Measurements from ENCODE around the gene MCF2. TPM values are rescaled to one million over a fixed set of nuclear protein-coding genes. Genes with fewer than 3 reads are reported as not detected.

The MCF2 gene
- total RNA-seq, 4 donors from 2014 or later: 0.20 to 0.22 TPM; not detected in 2

DNA sequence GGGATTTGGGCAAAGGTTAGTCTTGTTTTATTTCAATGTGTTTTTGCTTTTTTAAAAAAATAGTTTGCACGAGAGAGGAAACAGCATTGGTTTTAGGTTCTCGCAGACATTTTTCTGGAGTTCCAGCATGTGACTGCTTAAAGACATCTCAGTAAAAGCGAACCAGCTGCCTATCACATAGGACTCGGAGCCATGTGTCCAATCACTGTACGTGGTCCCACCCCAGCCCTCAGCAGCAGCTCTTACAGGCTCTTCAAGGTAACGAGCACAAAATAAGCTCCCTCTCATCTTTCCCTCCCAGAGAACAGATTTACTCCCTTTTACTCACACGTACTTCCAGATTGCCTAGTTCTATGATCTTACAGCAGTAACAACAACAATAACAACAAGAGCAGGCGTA lies 68.7 kb downstream of the MCF2 start:
- H3K36me3 ChIP-seq: no peaks in the 10 kb centered on the region
- H3K27ac ChIP-seq: no peak overlapping the region
- TF ChIP-seq, protein P1, sequence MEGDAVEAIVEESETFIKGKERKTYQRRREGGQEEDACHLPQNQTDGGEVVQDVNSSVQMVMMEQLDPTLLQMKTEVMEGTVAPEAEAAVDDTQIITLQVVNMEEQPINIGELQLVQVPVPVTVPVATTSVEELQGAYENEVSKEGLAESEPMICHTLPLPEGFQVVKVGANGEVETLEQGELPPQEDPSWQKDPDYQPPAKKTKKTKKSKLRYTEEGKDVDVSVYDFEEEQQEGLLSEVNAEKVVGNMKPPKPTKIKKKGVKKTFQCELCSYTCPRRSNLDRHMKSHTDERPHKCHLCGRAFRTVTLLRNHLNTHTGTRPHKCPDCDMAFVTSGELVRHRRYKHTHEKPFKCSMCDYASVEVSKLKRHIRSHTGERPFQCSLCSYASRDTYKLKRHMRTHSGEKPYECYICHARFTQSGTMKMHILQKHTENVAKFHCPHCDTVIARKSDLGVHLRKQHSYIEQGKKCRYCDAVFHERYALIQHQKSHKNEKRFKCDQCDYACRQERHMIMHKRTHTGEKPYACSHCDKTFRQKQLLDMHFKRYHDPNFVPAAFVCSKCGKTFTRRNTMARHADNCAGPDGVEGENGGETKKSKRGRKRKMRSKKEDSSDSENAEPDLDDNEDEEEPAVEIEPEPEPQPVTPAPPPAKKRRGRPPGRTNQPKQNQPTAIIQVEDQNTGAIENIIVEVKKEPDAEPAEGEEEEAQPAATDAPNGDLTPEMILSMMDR (IDR thresholded peaks at IDR 0.05): no peak
- TF ChIP-seq EP300 (IDR thresholded peaks at IDR 0.05): no peak
- TF ChIP-seq POLR2A (IDR thresholded peaks at IDR 0.05): no peak
- no peak overlapping the region for H3K4me3 ChIP-seq
- no peak for DNase-seq (ENCODE audit: low spot score in 2 of 2)
- H3K27me3 ChIP-seq: peaks cover 0 to 4% of the 10 kb centered on the region in 2 donors
- no peaks in the 10 kb centered on the region for H3K4me1 ChIP-seq
- WGBS, 2 donors: 70 to 75% methylated on average over 8 of the region's 8 CpGs
- H3K9me3 ChIP-seq: no peaks in the 10 kb centered on the region

DNA sequence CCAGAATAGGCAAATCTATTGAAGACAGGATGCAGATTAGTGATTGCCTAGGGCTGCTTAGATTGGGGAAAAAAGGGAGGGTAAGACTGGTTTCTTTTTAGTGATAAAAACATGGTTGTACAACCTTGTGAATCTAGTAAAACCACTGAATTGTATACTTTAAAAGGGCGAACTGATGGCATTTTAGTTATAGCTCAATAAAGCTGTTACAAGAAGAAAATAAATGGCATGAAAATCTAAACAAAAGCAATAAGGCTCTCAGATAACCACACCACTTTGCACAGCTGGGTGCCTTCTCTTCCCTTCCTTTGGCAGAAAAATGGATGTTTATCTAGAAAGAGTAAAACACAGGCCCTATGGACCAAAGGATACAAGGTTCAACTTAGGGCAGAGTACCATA lies 107.9 kb downstream of the MCF2 start:
- DNase-seq (ENCODE audit: low spot score in 2 of 2): no peak
- no peak overlapping the region for H3K4me3 ChIP-seq
- TF ChIP-seq POLR2A (IDR thresholded peaks at IDR 0.05) (no peak), EP300 (IDR thresholded peaks at IDR 0.05) (no peak)
- TF ChIP-seq, protein P1 (IDR thresholded peaks at IDR 0.05): no peak
- no peaks in the 10 kb centered on the region for H3K36me3 ChIP-seq
- no peaks in the 10 kb centered on the region for H3K4me1 ChIP-seq
- no peak overlapping the region for H3K27ac ChIP-seq
- peaks cover 0 to 4% (median 0%) of the 10 kb centered on the region in 4 donors for H3K9me3 ChIP-seq
- H3K27me3 ChIP-seq: no peaks in the 10 kb centered on the region
- WGBS, 2 donors: 65 to 88% methylated on average over 1 of the region's 1 CpG

DNA sequence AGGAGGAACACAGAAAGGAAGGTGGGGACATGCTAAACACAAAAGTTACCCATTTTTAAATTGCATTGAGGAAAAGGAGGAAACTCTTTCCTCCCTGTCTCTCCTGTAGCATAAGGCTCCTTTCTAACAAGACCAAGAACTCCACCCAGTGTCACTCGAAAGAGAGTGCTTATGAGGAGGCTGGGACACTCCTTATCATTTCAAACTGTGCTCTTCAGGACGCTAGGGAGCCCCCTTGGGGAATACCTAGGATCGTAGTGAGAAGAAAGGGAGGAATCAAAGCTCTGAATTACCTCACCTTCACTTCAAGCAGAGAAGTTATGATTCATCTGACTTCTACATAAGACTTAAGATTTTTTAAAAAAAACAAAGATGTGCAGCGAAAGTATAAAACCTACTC lies 111.9 kb downstream of the MCF2 start:
- Histone ChIP-seq H3K4me3 (no peak overlapping the region), H3K27me3 (no peaks in the 10 kb centered on the region), H3K27ac (no peak overlapping the region), H3K36me3 (no peaks in the 10 kb centered on the region), H3K4me1 (no peaks in the 10 kb centered on the region), H3K9me3 (no peaks in the 10 kb centered on the region)
- TF ChIP-seq EP300 (IDR thresholded peaks at IDR 0.05) (no peak), POLR2A (IDR thresholded peaks at IDR 0.05) (no peak)
- TF ChIP-seq, protein P1 (IDR thresholded peaks at IDR 0.05): no peak
- WGBS, 2 donors: 37 to 40% methylated on average over 4 of the region's 4 CpGs
- DNase-seq (ENCODE audit: low spot score in 2 of 2): no peak

DNA sequence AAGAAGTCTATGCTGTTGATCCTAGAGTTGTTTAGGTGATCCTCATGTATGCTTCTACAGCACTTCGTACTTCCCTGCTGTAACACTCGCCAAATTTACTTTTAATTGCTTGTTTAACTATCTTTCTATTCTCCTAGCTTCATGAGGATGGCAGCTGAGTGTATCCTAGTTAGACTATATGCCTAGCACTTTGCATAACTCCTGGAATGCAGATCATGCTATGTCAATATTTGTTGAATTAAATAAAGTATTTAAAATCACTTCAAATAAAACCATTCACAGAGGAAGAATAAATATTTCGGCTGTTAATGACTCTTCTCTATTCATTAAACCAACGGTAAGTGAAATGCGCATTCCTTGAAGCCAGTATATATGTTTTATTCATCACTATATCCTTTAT lies 122.4 kb downstream of the MCF2 start:
- Histone ChIP-seq H3K4me3 (no peak overlapping the region), H3K9me3 (no peaks in the 10 kb centered on the region), H3K27ac (no peak overlapping the region), H3K36me3 (no peaks in the 10 kb centered on the region), H3K4me1 (no peaks in the 10 kb centered on the region), H3K27me3 (no peaks in the 10 kb centered on the region)
- no peak for DNase-seq (ENCODE audit: low spot score in 2 of 2)
- TF ChIP-seq POLR2A (IDR thresholded peaks at IDR 0.05) (no peak), EP300 (IDR thresholded peaks at IDR 0.05) (no peak)
- TF ChIP-seq, protein P1 (IDR thresholded peaks at IDR 0.05): no peak
- 72 to 84% methylated on average over 5 of the region's 5 CpGs for WGBS, 2 donors

DNA sequence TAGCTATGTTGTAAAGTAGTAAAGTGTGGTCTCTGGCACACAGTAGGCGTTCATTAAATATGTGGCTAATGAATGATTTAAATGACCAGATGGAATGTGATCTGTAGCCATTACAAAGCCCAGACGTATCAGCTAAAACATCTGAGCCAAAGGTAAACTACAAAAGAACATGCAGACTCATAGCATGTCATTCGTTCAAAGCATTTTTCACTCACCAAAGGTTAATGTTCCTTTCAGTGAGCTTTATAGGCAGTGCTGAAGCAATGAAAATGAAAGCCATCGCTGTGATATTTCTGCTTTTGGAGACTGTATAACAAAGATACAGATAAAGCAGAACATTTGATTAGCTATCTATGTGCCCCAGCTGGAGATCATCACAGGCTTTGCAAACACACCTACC lies 126.9 kb downstream of the MCF2 start:
- no peak overlapping the region for H3K27ac ChIP-seq
- no peaks in the 10 kb centered on the region for H3K27me3 ChIP-seq
- no peaks in the 10 kb centered on the region for H3K36me3 ChIP-seq
- no peaks in the 10 kb centered on the region for H3K9me3 ChIP-seq
- WGBS, 2 donors: 40 to 60% methylated on average over 4 of the region's 4 CpGs
- no peak for DNase-seq (ENCODE audit: low spot score in 2 of 2)
- TF ChIP-seq, protein P1 (IDR thresholded peaks at IDR 0.05): no peak
- no peak for TF ChIP-seq EP300 (IDR thresholded peaks at IDR 0.05)
- no peak for TF ChIP-seq POLR2A (IDR thresholded peaks at IDR 0.05)
- H3K4me3 ChIP-seq: no peak overlapping the region
- H3K4me1 ChIP-seq: no peaks in the 10 kb centered on the region
